GM13976 (cell line): Measurements from ENCODE around the gene FILIP1.
"Not testable (repeated sequence)": the region's sequence is repeated elsewhere in the genome, so short reads cannot be mapped to it uniquely, and the experiment has no call there.

Source experiments
- DNase-seq: peaks from one replicate; pipeline ENCODE4 v3.0.0; 2012; ENCODE audit warnings: low spot score
- in situ Hi-C: fragments of 300-500 bp; cut with MboI; formaldehyde crosslinking; loops from one replicate; pipeline ENCODE4 v1.12.0; 2022; ENCODE audit warnings: low sequenced_read_pairs, mixed read lengths, inconsistent platforms; ENCODE audit not compliant: unreplicated experiment
- TF ChIP-seq, protein P1 (sequence below): IDR thresholded peaks from 2 replicates; pipeline ENCODE4 v1.5.1; 2012; ENCODE audit warnings: borderline replicate concordance, mild to moderate bottlenecking; ENCODE audit not compliant: insufficient read depth; ENCODE audit errors: extremely low read depth, missing control alignments, control extremely low read depth

The FILIP1 gene

DNA sequence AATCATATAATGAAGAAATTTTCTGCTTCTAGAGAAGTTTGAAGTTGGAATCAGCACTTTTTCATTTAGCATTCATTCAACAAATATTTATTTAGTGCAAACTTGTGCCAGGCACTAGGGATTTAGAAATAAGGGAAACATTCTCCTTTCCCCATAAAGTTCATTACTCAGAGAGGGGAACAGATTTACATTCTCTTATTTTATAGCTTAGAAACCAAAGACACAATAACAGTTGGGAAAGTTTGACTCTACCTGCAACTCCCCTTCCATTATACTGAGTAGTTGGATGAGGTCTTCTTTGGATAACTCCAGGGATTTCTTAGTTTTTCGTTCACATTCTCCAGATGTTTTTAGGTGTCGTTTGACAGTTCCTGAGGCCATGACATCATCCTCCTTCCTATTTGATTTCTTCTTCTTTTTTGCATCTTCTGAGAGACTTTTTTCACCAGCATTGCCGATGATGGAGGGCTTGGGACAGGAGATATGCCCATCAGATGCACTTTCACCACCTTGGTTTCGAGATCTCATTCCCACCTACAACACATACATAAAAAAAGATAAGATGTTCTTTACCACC lies 79.1 kb downstream of the FILIP1 start:
- DNase-seq: no peak
- TF ChIP-seq, protein P1, sequence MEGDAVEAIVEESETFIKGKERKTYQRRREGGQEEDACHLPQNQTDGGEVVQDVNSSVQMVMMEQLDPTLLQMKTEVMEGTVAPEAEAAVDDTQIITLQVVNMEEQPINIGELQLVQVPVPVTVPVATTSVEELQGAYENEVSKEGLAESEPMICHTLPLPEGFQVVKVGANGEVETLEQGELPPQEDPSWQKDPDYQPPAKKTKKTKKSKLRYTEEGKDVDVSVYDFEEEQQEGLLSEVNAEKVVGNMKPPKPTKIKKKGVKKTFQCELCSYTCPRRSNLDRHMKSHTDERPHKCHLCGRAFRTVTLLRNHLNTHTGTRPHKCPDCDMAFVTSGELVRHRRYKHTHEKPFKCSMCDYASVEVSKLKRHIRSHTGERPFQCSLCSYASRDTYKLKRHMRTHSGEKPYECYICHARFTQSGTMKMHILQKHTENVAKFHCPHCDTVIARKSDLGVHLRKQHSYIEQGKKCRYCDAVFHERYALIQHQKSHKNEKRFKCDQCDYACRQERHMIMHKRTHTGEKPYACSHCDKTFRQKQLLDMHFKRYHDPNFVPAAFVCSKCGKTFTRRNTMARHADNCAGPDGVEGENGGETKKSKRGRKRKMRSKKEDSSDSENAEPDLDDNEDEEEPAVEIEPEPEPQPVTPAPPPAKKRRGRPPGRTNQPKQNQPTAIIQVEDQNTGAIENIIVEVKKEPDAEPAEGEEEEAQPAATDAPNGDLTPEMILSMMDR: no peak
- in situ Hi-C loops: no loop called here

DNA sequence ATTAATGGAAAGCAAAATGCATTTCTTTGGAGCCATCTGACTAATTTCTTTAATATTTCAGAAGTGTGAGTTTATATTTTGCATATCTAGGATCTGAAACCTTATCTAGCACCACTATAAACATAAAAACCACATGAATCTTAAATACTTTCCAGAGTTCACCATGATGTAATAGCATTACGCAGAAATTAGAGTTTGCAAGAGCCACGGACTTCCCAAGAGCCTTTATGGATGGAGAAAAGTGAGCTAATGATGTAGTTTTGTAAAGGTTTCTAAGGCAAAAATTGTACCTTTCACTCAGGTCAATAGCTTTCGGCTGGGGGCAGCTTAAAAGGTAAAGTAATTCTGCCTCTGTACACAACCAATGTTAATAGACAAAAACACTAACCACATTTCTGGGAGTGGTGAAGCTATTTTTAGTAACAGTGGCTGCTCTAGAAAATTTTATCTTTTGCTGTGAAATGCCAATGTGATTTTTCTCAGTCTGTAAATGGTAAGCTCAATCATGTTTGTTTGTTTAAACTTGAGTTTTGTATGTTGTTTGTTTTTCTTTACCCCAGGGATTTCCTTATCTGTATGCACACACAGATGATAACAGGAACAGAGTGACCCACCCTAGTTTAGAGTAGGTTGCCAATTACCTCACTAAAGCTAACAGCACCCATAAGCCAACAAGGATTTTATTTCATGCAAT lies 80.5 kb downstream of the FILIP1 start:
- DNase-seq: no peak
- in situ Hi-C loops: no loop called here

DNA sequence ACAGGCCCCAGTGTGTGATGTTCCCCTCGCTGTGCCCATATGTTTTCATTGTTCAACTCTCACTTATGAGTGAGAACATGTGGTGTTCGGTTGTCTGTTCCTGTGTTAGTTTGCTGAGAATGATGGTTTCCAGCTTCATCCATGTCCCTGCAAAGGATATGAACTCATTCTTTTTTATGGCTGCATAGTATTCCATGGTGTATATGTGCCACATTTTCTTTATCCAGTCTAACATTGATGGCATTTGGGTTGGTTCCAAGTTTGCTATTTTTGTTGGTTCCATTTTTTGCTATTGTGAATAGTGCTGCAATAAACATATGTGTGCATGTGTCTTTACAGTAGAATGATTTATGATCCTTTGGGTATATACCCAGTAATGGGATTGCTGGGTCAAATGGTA lies 83.0 kb downstream of the FILIP1 start:
- in situ Hi-C loops: not testable (repeated sequence)

More for the DNA sequence above, 80.5 kb downstream of the FILIP1 start:
- TF ChIP-seq, protein P1: no peak

DNA sequence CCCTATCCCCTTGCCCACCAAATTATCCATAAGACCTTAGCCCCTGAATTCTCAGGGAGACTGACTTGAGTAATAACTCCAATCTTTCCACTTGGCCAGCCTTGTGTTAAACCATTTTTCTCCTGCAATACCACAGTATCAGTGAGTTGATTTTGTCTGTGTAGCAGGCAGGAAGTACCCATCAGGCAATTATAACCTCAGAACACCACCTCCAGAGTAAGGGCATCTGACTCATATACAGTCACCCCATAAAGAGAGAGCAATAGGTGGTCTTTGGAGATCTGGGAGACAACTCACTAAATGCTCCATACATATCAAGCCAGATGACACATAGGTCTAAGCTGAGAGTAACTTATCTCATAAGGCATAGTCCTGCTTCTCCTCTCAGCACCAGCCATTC lies 83.7 kb downstream of the FILIP1 start:
- DNase-seq: no peak
- in situ Hi-C loops: no loop called here
- TF ChIP-seq, protein P1: no peak

More for the DNA sequence above, 83.0 kb downstream of the FILIP1 start:
- DNase-seq: not testable (repeated sequence)

DNA sequence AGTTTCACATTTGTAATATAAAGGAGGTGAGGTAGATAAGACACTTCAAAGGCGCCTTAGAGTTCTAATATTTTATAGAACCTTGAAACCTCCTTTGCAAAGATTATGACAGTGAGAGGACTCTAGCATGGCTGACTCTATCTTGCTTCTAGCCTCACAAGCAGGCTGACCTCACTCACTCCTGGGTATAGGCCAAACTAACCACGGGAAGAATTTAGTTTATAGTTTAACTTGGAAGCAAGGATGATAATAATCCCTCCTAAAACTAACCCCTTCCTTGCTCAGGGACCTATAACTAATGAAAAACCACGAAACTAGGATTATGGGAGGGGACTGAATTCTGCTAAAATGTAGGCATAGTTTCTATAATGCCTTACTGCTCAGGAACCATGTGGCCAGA lies 84.3 kb downstream of the FILIP1 start:
- in situ Hi-C loops: no loop called here
- TF ChIP-seq, protein P1: no peak
- DNase-seq: no peak

DNA sequence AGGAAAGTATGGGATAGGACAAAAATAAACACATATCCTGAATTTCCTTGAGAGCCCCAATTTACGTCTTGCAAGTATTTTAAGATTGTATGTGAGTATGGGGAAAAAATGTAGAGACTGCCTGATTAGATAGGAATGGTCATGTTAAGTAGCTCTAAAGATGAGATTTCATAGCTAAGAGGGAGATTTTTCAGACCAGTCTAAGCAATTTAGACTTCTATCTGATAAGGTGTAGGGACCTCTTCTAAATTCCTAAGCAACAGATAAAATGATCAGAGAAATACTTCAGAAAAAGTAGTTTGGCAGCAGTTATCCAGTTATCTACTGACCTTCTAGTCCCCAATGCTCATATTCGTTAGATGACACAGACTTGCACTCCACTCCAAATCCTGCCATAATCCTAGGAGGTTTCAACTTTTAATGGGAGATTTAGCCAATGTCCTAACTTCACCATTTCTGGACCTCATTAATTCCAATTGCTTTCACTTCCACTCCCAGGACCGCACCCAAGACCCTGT lies 90.0 kb downstream of the FILIP1 start:
- TF ChIP-seq, protein P1: no peak
- in situ Hi-C loops: no loop called here
- no peak for DNase-seq

DNA sequence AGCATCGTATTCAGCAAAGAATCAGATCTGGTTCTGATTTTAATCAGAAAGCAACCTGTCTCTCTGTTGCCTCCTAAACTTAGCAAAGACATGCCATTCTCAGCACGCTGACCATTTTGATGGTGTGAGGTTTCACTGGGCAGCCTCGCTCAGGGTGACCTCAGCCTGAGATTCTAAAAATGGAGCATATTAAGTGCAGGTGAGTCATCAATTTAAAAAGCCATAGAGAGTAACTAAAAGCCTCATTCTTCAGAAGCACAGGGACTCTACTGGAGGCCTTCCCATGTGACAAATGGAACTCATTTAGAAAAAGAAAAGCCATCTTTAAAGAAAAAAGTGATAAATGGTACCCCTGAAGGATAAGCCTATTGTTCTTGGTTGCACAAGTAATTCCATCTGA lies 91.3 kb downstream of the FILIP1 start:
- TF ChIP-seq, protein P1: no peak

More for the DNA sequence above, 91.3 kb downstream of the FILIP1 start:
- in situ Hi-C loops: no loop called here
- DNase-seq: peak; percentile 3
